Stomach smooth muscle (tissue), 2 donors: ENCODE data around the gene PCDHGA4.
"Not testable (repeated sequence)": the region's sequence is repeated elsewhere in the genome, so short reads cannot be mapped to it uniquely, and the experiment has no call there.

Source experiments
- H3K27ac ChIP-seq: one replicate; pipeline ENCODE4 v1.7.0; 2013; ENCODE audit warnings: mild to moderate bottlenecking, low read length, inconsistent platforms
- H3K27me3 ChIP-seq, 2 donors: one replicate each; pipeline ENCODE4 v1.7.0; 2013; ENCODE audit warnings: low read length in 2 of 2; ENCODE audit not compliant: insufficient read depth in 2 of 2, control insufficient read depth in 1 of 2
- H3K36me3 ChIP-seq, 2 donors: one replicate each; pipeline ENCODE4 v1.7.0; 2013; ENCODE audit warnings: low read length in 2 of 2; ENCODE audit not compliant: control insufficient read depth in 2 of 2, insufficient read depth in 2 of 2
- H3K4me1 ChIP-seq: one replicate; pipeline ENCODE4 v1.7.0; 2013; ENCODE audit warnings: low read length; ENCODE audit not compliant: control insufficient read depth, insufficient read depth
- H3K4me3 ChIP-seq, 2 donors: one replicate each; pipeline ENCODE4 v1.7.0; 2013; ENCODE audit warnings: low read length in 2 of 2
- H3K9ac ChIP-seq, 2 donors: one replicate each; pipeline ENCODE4 v1.7.0; 2013; ENCODE audit warnings: low read length in 2 of 2, mild to moderate bottlenecking in 1 of 2
- H3K9me3 ChIP-seq, 2 donors: one replicate each; pipeline ENCODE4 v1.7.0; 2013; ENCODE audit warnings: low read length in 2 of 2; ENCODE audit not compliant: control insufficient read depth in 2 of 2
- donor health status: healthy.
- donor health status: Pancreatic carcinoma.

Gene PCDHGA4

GRCh38 chr5:141330299-141331080 is 24.3 kb upstream of the PCDHGA4 start, which contains the start of gene PCDHGA1:
PCDHGA1 (plus strand) TSS chr5:141330514.
- H3K9ac ChIP-seq = no peak within 1 kb of the TSS
- H3K4me1 ChIP-seq = no peaks in the 10 kb centered on the region
- H3K4me3 ChIP-seq = peak within 1 kb of the TSS; percentile 7 to 8
- H3K36me3 ChIP-seq = peaks cover 2 to 4% of the 10 kb centered on the region in 2 donors
- H3K27ac ChIP-seq = no peak within 1 kb of the TSS
- H3K27me3 ChIP-seq = peaks cover 2 to 4% of the 10 kb centered on the region in 2 donors
- H3K9me3 ChIP-seq = peaks cover 40 to 54% of the 10 kb centered on the region in 2 donors

- H3K4me3 ChIP-seq, H3K36me3 ChIP-seq, H3K27ac ChIP-seq, H3K27me3 ChIP-seq, H3K4me1 ChIP-seq, H3K9ac ChIP-seq: not testable (repeated sequence)
- peaks cover 45 to 49% of the 10 kb centered on the region in 2 donors for H3K9me3 ChIP-seq
Measured at GRCh38 chr5:141332571-141332970, 22.2 kb upstream of the PCDHGA4 start.

- no peaks in the 10 kb centered on the region for H3K27me3 ChIP-seq
- no peak within 1 kb of the TSS for H3K9ac ChIP-seq
- H3K36me3 ChIP-seq = no peaks in the 10 kb centered on the region
- H3K9me3 ChIP-seq = peaks cover 41 to 50% of the 10 kb centered on the region in 2 donors
- H3K4me3 ChIP-seq = peak within 1 kb of the TSS; percentile 50 to 60
- H3K4me1 ChIP-seq = no peaks in the 10 kb centered on the region
- no peak within 1 kb of the TSS for H3K27ac ChIP-seq
Measured at GRCh38 chr5:141338538-141339306, 16.1 kb upstream of the PCDHGA4 start, which contains the start of gene PCDHGA2. PCDHGA2 (plus strand) TSS chr5:141338760.

GRCh38 chr5:141340781-141341354 is 14.0 kb upstream of the PCDHGA4 start:
- not testable (repeated sequence) for H3K4me3 ChIP-seq, H3K36me3 ChIP-seq, H3K4me1 ChIP-seq, H3K27me3 ChIP-seq, H3K27ac ChIP-seq, H3K9ac ChIP-seq
- peaks cover 55 to 56% of the 10 kb centered on the region in 2 donors for H3K9me3 ChIP-seq

GRCh38 chr5:141342773-141343172 is 12.0 kb upstream of the PCDHGA4 start:
- Histone ChIP-seq H3K27me3 (peaks cover 0 to 4% of the 10 kb centered on the region in 2 donors), H3K9ac (no peak overlapping the region), H3K27ac (no peak overlapping the region), H3K4me1 (no peaks in the 10 kb centered on the region), H3K9me3 (peaks cover 52 to 59% of the 10 kb centered on the region in 2 donors), H3K4me3 (no peak overlapping the region), H3K36me3 (no peaks in the 10 kb centered on the region)

- H3K27ac ChIP-seq = no peak within 1 kb of the TSS
- peaks cover 46 to 53% of the 10 kb centered on the region in 2 donors for H3K9me3 ChIP-seq
- H3K27me3 ChIP-seq = peaks cover 0 to 4% of the 10 kb centered on the region in 2 donors
- H3K36me3 ChIP-seq = no peaks in the 10 kb centered on the region
- peak within 1 kb of the TSS in 1 of 2 donors; percentile 54 for H3K4me3 ChIP-seq
- H3K9ac ChIP-seq = no peak within 1 kb of the TSS
- no peaks in the 10 kb centered on the region for H3K4me1 ChIP-seq
Measured at GRCh38 chr5:141343242-141343952, 11.4 kb upstream of the PCDHGA4 start, which contains the start of gene PCDHGA3. PCDHGA3 (plus strand) TSS chr5:141343829; CDS start chr5:141344034, 205 bp downstream.

- Histone ChIP-seq H3K27ac (no peak overlapping the region), H3K9me3 (peaks cover 43 to 46% of the 10 kb centered on the region in 2 donors), H3K27me3 (peaks cover 0 to 4% of the 10 kb centered on the region in 2 donors), H3K36me3 (no peaks in the 10 kb centered on the region), H3K4me3 (peak overlapping the region in 1 of 2 donors; percentile 54), H3K9ac (no peak overlapping the region), H3K4me1 (no peaks in the 10 kb centered on the region)
Measured at GRCh38 chr5:141343953-141344463, 10.8 kb upstream of the PCDHGA4 start.

GRCh38 chr5:141345327-141345726 is 9.5 kb upstream of the PCDHGA4 start:
- Histone ChIP-seq H3K4me3 (no peak overlapping the region), H3K9me3 (peaks cover 36 to 38% of the 10 kb centered on the region in 2 donors), H3K4me1 (no peaks in the 10 kb centered on the region), H3K36me3 (no peaks in the 10 kb centered on the region), H3K27me3 (peaks cover 0 to 4% of the 10 kb centered on the region in 2 donors), H3K9ac (no peak overlapping the region), H3K27ac (no peak overlapping the region)

GRCh38 chr5:141346017-141346416 is 8.8 kb upstream of the PCDHGA4 start:
- not testable (repeated sequence) for H3K4me3 ChIP-seq, H3K27me3 ChIP-seq, H3K9ac ChIP-seq, H3K4me1 ChIP-seq, H3K36me3 ChIP-seq, H3K27ac ChIP-seq
- peaks cover 38 to 43% of the 10 kb centered on the region in 2 donors for H3K9me3 ChIP-seq
